Glomerular endothelial cell (primary cell): ENCODE results near the gene IER3. TPM values are rescaled to one million over a fixed set of nuclear protein-coding genes. Genes with fewer than 3 reads are reported as not detected.

ENCODE experiments used
- DNase-seq: peaks from one replicate; pipeline ENCODE4 v3.0.0-alpha.2; 2011; ENCODE audit warnings: low read depth, low spot score; ENCODE audit errors: extremely low read depth
- total RNA-seq: library from RNA; depleted of rRNA; stranded (reverse); fragments of >200 nt; gene quantifications from 2 replicates; pipeline ENCODE4 v1.2.3, GENCODE V29; 2015

Gene IER3
- total RNA-seq, 1 donor from 2014 or later: 157 TPM

GRCh38 chr6:30709101-30709868 lies 35.1 kb downstream of the IER3 start:
- DNase-seq: no peak

GRCh38 chr6:30707281-30707850 lies 37.0 kb downstream of the IER3 start:
- DNase-seq: no peak

GRCh38 chr6:30705620-30706019 lies 38.7 kb downstream of the IER3 start:
- DNase-seq: no peak

- DNase-seq: no peak
These were observed 40.5 kb downstream of the IER3 start for GRCh38 chr6:30703821-30704220.

GRCh38 chr6:30703011-30703410 lies 41.3 kb downstream of the IER3 start:
- no peak for DNase-seq

GRCh38 chr6:30700340-30700739 lies 44.0 kb downstream of the IER3 start:
- no peak for DNase-seq

GRCh38 chr6:30696432-30696831 lies 47.9 kb downstream of the IER3 start:
- no peak for DNase-seq

Other genes starting within 250 kb of the IER3 start
- 34.3 and 45.1 TPM in 2 replicates for gene GNL1, start 188.1 kb downstream of the IER3 start, total RNA-seq
- gene PRR3, start 187.3 kb downstream of the IER3 start, total RNA-seq: 6.1 and 7.9 TPM in 2 replicates
- gene ABCF1, start 173.1 kb downstream of the IER3 start, total RNA-seq: 54.0 and 64.4 TPM in 2 replicates
- 32.7 and 40.0 TPM in 2 replicates for gene PPP1R10, start 127.3 kb downstream of the IER3 start, total RNA-seq
- 33.9 and 41.1 TPM in 2 replicates for gene MRPS18B, start 126.7 kb downstream of the IER3 start, total RNA-seq
- 8.1 and 8.9 TPM in 2 replicates for gene ATAT1, start 117.7 kb downstream of the IER3 start, total RNA-seq
- 6.8 and 8.5 TPM in 2 replicates for gene C6orf136, start 97.4 kb downstream of the IER3 start, total RNA-seq
- 28.8 and 28.9 TPM in 2 replicates for gene DHX16, start 71.5 kb downstream of the IER3 start, total RNA-seq
- gene PPP1R18, start 57.9 kb downstream of the IER3 start, total RNA-seq: 124 and 147 TPM in 2 replicates
- 8.8 and 10.8 TPM in 2 replicates for gene NRM, start 53.6 kb downstream of the IER3 start, total RNA-seq
- gene MDC1, start 27.3 kb downstream of the IER3 start, total RNA-seq: 8.7 and 18.1 TPM in 2 replicates
- gene TUBB, start 24.2 kb downstream of the IER3 start, total RNA-seq: 842 and 878 TPM in 2 replicates
- 105 and 120 TPM in 2 replicates for gene FLOT1, start 1.9 kb downstream of the IER3 start, total RNA-seq
- gene DDR1, start 140.0 kb upstream of the IER3 start, total RNA-seq: 9.1 and 18.7 TPM in 2 replicates
- 22.8 and 24.1 TPM in 2 replicates for gene GTF2H4, start 163.7 kb upstream of the IER3 start, total RNA-seq
- gene VARS2, start 169.7 kb upstream of the IER3 start, total RNA-seq: 17.9 and 22.6 TPM in 2 replicates
- gene SFTA2, start 187.6 kb upstream of the IER3 start, total RNA-seq: not detected in 2 replicates
- gene MUCL3, start 196.4 kb upstream of the IER3 start, total RNA-seq: not detected in 2 replicates
- not detected in 2 replicates for gene MUC21, start 239.2 kb upstream of the IER3 start, total RNA-seq